T1000 (cell line): ENCODE data around the gene ORMDL2.

Experiments used
- DNase-seq: peaks from one replicate; lab custom pipeline; 2025; ENCODE audit warnings: mixed read lengths; lab: John Stamatoyannopoulos, UW

Gene ORMDL2, protein sequence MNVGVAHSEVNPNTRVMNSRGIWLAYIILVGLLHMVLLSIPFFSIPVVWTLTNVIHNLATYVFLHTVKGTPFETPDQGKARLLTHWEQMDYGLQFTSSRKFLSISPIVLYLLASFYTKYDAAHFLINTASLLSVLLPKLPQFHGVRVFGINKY

DNA sequence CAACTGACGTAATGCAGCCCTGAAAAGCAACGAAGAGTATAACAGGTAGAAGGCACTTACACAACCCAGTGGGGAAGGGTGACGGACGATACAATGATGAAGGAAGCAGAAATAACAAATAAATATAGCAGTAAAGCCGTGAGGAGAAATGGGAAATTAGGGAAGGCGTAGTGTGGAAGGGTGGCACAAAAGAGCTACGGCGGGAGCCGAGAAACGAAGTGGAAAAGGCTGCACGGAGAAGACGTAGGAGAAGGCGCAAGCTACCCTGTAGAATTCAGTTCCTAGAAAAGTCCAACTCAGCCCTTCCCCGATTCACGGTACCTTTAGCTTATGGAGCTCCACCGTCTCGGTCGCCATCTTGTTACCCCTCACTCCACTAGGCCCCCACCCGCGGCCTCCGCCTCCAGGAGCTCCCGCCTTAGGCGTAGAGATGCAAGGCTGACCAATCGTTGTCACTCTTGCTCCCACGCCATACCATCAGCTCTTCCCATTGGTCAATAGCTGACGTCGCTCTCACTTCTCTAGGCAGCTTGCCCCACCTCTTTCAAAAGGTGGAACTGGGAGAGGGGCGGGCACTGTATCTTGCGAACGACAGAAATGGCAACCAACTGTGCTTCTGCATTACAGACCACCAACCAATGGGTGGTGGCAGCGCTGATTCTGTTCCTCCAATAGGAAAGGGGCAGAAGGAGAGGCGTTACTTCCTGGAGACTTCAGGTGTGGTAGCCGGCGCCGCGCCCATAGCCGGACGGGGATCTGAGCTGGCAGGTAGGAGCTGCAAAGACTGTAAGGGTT is at the start of gene ORMDL2, which contains the start of gene SARNP:
TSS of gene ORMDL2 (plus strand) at position 697 of the 795 bp plus-strand sequence. CDS start 959 bp downstream, outside the sequence.
TSS of gene SARNP (minus strand) at position 380 of the 795 bp plus-strand sequence. CDS start at position 357, 23 bp downstream.
- peak; percentile 98 for DNase-seq

DNA sequence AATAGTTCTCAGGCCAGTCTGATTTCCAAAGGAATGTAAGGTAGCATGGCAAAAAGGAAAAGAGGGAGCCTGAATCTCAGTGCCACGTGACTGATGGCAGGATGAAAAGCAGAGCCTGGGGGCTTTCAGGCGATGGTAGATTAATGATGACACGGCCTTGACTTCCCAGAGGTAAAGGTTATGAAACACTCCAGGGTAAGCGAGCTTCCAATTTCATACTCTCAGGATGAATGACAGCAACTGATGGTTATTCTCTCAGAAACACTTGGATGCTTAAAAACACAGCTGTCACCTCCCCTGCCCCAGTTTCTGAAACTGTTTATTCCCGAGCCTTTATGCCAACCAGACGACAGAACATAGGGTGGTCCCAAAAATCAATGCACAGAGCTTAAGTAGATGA is 46.1 kb upstream of the ORMDL2 start:
- DNase-seq, result no peak

DNA sequence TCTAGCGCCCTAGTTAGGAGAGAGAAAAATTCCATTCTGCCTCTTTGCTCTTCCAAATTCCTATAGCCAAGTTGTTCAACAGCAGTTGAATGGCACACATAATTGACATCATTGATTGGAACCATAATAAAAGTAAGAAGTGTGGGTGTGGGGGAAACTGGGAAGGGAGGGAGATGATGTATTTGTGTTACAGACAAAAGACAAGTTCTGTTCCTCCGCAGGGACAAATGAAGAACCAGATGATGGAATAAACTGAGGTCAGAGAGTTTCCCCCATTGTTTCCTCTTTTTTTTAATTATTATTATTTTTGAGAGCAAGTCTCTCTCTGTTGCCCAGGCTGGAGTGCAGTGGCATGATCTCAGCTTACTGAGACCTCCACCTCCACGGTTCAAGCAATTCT is 40.0 kb upstream of the ORMDL2 start:
- no peak for DNase-seq

DNA sequence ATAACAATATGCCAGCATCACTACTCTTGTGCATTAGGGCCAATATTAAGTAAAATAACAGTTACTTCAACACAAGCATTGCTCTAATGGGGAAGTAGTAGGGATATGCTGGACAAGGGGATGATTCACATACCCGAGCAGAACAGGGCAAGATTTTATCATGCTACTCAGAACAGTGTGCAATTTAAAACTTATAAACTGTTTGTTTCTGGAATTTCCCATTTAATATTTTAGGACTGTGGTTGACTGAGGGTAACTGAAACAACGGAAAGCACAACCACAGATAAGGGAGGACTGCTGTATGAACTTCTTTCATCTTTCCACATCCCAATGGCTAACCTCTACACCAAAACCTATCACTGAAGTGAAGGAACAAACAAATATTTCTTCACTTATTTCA is 37.2 kb upstream of the ORMDL2 start:
- no peak for DNase-seq

DNA sequence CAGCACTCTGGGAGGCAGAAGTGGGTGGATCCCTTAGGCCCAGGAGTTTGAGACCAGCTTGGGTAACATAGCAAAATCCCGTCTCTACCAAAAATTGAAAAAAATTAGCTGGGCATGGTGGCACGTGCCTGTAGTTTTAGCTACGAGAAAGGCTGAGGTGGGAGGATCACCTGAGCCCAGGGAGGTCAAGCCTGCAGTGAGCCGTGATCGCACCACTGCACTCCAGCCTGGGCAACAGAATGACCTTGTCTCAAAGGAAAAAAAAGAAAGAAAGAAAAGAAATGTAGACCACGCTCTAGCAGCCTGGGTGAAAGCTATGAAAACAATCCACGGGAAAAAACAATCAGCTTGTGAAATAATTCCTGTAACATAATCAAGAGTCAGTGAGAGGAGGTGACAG is 29.3 kb upstream of the ORMDL2 start:
- no peak for DNase-seq

DNA sequence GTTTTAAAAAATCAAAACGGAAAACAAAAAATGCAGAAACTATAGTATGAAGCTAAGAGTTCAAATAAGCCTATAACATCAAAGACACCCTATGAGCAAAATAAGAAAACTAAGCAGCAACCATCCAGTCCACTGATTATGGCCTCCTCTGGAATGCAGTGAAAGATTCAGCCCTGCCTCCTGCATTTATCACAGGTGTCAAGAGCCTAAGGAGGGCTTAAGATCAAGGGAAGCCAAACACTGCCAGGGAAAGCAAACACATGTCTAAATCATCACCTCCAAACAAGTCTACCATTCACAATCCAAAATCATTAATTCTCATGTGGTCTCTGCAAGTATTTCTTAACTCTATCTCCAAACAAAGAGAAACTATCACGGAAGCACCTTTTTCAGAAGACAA is 28.7 kb upstream of the ORMDL2 start:
- DNase-seq, result no peak

DNA sequence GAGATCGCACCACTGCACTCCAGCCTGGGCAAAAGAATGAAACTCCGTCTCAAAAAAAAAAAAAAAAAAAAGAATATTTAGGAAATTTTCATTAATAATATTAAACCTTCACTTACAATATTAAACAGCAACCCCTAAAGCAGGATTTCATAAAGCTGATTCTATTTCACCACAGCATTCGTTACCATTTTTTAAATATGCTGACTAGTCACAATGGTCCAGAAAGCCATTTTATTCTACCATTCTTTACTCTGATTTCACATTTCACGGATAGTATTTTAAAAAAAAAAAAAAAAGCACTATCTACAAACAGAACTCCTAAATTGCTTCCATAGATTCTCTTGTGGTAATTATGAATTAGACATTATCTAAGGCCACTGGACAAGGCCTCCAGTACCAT is 27.9 kb upstream of the ORMDL2 start:
- no peak for DNase-seq

- DNase-seq, result no peak
These were observed 21.9 kb upstream of the ORMDL2 start for GRCh38 chr12:55795950-55796349.

GRCh38 chr12:55797068-55797467 is 20.8 kb upstream of the ORMDL2 start:
- no peak for DNase-seq

- no peak for DNase-seq
These were observed 20.3 kb upstream of the ORMDL2 start for GRCh38 chr12:55797550-55797949.

DNA sequence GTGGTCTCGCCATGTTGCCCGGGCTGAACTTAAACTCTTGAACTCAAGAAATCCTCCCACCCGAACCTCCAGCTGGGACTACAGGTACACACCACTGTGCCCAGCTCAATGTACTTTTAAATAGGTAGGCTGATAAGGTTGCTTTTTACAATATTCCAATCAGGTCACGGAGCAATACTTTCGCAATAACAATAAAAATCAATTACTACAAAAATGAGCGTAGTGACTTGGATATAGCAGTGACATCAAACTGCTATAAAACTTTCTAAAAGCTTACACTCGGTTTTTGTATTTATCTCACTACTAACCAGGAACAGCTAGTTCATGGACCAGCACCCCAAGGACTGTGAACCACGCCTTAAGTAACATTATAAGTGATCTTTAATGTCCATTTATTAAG is 10.9 kb upstream of the ORMDL2 start:
- no peak for DNase-seq

DNA sequence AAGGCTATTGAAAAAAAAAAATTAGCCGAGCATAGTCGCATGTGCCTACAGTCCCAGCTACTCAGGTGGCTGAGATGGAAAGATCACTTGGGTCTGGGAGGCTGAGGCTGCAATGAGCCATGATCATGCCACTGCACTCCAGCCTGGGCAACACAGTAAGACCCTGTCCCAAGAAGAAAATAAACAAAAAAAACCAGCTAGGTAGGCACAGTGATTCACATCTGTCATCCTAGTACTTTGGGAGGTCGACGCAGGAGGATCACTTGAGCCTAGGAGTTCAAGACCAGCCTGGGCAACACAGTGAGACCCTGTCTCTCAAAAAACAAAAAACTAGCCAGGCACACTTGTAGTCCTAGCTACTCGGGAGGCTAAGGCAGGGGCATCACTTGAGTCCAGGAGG is 8.6 kb upstream of the ORMDL2 start:
- no peak for DNase-seq

GRCh38 chr12:55812088-55812487 is 5.8 kb upstream of the ORMDL2 start:
- no peak for DNase-seq

DNA sequence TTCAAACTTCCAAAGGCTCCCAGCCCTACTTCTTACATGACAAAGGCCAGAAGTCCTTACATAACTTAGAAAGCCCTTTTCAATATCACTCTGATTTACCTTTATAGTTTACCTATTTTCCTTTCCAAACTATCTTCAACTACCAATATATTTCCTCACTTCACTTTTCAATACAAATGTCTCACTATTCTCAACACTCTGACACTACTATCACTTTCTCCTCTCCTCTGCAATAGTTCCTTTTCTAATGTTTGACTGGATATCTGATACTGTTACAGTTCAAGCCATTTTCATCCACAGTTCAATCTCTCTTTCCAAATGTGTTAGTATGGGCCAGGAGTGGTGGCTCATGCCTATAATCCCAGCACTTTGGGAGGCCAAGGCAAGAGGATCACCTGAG is 3.6 kb upstream of the ORMDL2 start:
- no peak for DNase-seq

GRCh38 chr12:55815473-55815872 is 2.4 kb upstream of the ORMDL2 start:
- no peak for DNase-seq

- peak; percentile 38 for DNase-seq
These were observed 928 bp upstream of the ORMDL2 start for GRCh38 chr12:55816881-55817344.

GRCh38 chr12:55818140-55818728 is 393 bp downstream of the ORMDL2 start:
- no peak for DNase-seq

DNA sequence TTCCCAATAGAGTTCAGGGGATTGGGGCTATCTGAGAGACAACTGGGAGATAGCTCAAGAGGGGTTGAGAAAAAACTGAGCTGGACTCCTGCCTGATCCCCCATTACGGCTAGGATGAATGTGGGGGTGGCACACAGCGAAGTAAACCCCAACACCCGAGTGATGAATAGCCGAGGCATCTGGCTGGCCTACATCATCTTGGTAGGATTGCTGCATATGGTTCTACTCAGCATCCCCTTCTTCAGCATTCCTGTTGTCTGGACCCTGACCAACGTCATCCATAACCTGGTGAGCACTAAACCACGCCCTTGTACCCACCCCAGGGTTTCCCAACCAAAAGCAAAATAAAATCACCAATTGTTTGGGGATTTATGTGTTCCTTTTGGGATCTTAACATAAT is 1.0 kb downstream of the ORMDL2 start:
- no peak for DNase-seq

GRCh38 chr12:55820679-55821078 is 2.8 kb downstream of the ORMDL2 start:
- DNase-seq, result no peak

GRCh38 chr12:55822228-55822627 is 4.4 kb downstream of the ORMDL2 start:
- no peak for DNase-seq

- DNase-seq, result no peak
These were observed 5.6 kb downstream of the ORMDL2 start for GRCh38 chr12:55823419-55823818.

GRCh38 chr12:55824726-55825125 is 6.9 kb downstream of the ORMDL2 start:
- DNase-seq, result no peak

DNA sequence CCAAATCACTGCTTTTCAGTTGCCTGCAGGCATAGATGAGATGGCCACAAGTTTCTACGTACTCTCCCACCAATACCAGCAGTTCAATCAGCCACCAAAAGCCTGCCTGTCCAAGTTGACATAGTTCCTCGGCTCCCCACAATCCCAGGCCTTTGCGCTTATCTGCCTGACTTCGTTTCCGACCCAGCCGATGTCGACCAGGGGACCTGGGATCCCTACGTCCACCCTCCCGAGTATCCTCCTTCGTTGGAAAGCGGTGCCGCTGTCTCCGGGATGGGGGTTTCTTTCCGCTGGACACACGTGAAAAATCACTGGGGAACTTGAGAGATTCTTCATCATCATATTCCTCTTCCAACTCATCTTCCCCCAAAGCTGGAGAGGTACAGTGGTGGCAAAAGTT is 10.0 kb downstream of the ORMDL2 start:
- DNase-seq, result no peak
